ENCODE data around the gene BRSK1. TPM values are rescaled to one million over a fixed set of nuclear protein-coding genes. Genes with fewer than 3 reads are reported as not detected.

Gene BRSK1
- total and polyA plus RNA-seq, 2 of the 13 experiments (the other 11 are each of a cell fraction or from before 2014, with no cell fraction given), result 0.18 to 1.2 TPM

DNA sequence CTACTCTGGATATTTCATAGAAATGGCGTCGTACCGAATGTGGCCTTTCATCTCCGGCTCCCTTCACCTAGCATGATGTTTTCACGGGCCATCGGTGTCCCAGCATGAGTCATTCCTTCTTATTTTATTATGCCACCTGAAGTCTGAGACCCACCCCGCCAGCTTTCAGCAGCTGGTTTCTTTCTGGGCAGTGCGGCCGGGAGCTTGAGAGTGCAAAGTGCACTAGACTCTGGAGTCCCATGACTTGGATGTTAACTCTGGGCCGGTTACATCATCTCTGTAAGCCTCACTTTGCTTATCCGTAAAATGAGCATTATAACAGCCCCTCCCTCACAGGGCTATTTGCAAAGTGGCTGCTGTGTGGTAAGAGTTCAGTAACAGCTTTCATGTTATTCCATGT lies 50.1 kb downstream of the BRSK1 start (continued):
- TF ChIP-seq, protein P1, sequence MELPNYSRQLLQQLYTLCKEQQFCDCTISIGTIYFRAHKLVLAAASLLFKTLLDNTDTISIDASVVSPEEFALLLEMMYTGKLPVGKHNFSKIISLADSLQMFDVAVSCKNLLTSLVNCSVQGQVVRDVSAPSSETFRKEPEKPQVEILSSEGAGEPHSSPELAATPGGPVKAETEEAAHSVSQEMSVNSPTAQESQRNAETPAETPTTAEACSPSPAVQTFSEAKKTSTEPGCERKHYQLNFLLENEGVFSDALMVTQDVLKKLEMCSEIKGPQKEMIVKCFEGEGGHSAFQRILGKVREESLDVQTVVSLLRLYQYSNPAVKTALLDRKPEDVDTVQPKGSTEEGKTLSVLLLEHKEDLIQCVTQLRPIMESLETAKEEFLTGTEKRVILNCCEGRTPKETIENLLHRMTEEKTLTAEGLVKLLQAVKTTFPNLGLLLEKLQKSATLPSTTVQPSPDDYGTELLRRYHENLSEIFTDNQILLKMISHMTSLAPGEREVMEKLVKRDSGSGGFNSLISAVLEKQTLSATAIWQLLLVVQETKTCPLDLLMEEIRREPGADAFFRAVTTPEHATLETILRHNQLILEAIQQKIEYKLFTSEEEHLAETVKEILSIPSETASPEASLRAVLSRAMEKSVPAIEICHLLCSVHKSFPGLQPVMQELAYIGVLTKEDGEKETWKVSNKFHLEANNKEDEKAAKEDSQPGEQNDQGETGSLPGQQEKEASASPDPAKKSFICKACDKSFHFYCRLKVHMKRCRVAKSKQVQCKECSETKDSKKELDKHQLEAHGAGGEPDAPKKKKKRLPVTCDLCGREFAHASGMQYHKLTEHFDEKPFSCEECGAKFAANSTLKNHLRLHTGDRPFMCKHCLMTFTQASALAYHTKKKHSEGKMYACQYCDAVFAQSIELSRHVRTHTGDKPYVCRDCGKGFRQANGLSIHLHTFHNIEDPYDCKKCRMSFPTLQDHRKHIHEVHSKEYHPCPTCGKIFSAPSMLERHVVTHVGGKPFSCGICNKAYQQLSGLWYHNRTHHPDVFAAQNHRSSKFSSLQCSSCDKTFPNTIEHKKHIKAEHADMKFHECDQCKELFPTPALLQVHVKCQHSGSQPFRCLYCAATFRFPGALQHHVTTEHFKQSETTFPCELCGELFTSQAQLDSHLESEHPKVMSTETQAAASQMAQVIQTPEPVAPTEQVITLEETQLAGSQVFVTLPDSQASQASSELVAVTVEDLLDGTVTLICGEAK (IDR thresholded peaks at IDR 0.05), result no peak
- TF ChIP-seq, protein P1 (CRISPR knock-in tag; IDR thresholded peaks at IDR 0.05), result peak; percentile 76
- TF ChIP-seq ZNF484 (CRISPR knock-in tag; IDR thresholded peaks at IDR 0.05; ENCODE audit: borderline replicate concordance, low read depth) (no peak), SOX5 (CRISPR knock-in tag; IDR thresholded peaks at IDR 0.05; ENCODE audit: borderline replicate concordance) (peak; percentile 64), FOXM1 (CRISPR knock-in tag; IDR thresholded peaks at IDR 0.05) (no peak), ZNF207 (IDR thresholded peaks at IDR 0.05; ENCODE audit: borderline replicate concordance) (no peak), ZNF17 (CRISPR knock-in tag; IDR thresholded peaks at IDR 0.05) (no peak), RBM39 (IDR thresholded peaks at IDR 0.05; ENCODE audit: low read depth, low read length, poor library complexity, severe bottlenecking) (no peak), ZFY (CRISPR knock-in tag; IDR thresholded peaks at IDR 0.05) (peak; percentile 42), NFE2 (CRISPR knock-in tag; IDR thresholded peaks at IDR 0.05) (no peak), ZNF543 (CRISPR knock-in tag; IDR thresholded peaks at IDR 0.05) (no peak), CBX5 (CRISPR knock-in tag; IDR thresholded peaks at IDR 0.05; ENCODE audit: borderline replicate concordance) (0 out of 2 replicates have a peak, but pooled peaks have one; percentile 57)
- TF ChIP-seq, protein P2, sequence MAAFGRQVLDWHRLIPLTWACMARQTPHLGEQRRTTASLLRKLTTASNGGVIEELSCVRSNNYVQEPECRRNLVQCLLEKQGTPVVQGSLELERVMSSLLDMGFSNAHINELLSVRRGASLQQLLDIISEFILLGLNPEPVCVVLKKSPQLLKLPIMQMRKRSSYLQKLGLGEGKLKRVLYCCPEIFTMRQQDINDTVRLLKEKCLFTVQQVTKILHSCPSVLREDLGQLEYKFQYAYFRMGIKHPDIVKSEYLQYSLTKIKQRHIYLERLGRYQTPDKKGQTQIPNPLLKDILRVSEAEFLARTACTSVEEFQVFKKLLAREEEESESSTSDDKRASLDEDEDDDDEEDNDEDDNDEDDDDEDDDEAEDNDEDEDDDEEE (CRISPR knock-in tag; IDR thresholded peaks at IDR 0.05), result no peak
- TF ChIP-seq, protein P3, sequence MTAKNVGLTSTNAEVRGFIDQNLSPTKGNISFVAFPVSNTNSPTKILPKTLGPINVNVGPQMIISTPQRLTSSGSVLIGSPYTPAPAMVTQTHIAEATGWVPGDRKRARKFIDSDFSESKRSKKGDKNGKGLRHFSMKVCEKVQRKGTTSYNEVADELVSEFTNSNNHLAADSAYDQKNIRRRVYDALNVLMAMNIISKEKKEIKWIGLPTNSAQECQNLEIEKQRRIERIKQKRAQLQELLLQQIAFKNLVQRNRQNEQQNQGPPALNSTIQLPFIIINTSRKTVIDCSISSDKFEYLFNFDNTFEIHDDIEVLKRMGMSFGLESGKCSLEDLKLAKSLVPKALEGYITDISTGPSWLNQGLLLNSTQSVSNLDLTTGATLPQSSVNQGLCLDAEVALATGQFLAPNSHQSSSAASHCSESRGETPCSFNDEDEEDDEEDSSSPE (CRISPR knock-in tag; IDR thresholded peaks at IDR 0.05), result 0 out of 2 replicates have a peak, but pooled peaks have one; percentile 16
- TF ChIP-seq, protein P4, sequence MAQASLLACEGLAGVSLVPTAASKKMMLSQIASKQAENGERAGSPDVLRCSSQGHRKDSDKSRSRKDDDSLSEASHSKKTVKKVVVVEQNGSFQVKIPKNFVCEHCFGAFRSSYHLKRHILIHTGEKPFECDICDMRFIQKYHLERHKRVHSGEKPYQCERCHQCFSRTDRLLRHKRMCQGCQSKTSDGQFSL (CRISPR knock-in tag; IDR thresholded peaks at IDR 0.05), result no peak
- TF ChIP-seq, protein P5, sequence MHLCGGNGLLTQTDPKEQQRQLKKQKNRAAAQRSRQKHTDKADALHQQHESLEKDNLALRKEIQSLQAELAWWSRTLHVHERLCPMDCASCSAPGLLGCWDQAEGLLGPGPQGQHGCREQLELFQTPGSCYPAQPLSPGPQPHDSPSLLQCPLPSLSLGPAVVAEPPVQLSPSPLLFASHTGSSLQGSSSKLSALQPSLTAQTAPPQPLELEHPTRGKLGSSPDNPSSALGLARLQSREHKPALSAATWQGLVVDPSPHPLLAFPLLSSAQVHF (CRISPR knock-in tag; IDR thresholded peaks at IDR 0.05), result no peak
- TF ChIP-seq, protein P6, sequence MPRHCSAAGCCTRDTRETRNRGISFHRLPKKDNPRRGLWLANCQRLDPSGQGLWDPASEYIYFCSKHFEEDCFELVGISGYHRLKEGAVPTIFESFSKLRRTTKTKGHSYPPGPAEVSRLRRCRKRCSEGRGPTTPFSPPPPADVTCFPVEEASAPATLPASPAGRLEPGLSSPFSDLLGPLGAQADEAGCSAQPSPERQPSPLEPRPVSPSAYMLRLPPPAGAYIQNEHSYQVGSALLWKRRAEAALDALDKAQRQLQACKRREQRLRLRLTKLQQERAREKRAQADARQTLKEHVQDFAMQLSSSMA (CRISPR knock-in tag; IDR thresholded peaks at IDR 0.05), result no peak
